ENCODE results near the gene EMC6. TPM values are rescaled to one million over a fixed set of nuclear protein-coding genes. Genes with fewer than 3 reads are reported as not detected.

The EMC6 gene
- total and polyA plus RNA-seq, 2 of the 13 experiments (the other 11 are each of a cell fraction or from before 2014, with no cell fraction given) = 45.1 to 47.7 TPM

GRCh38 chr17:3622977-3623594 is 45.5 kb upstream of the EMC6 start:
- ChIA-PET POLR2A (interaction anchor here (0.7 to 1.7 kb wide), 2 partner anchors 11 to 13 kb away, joined by 3 to 4 read pairs; partner anchors contain the start of genes CTNS and SHPK), CTCF (ENCODE audit: low intra/inter-chr PET ratio, low total read pairs) (no interaction called here)
- ATAC-seq (peak; percentile 27; the same call in 1 of the 3 replicates), DNase-seq (ENCODE audit: low spot score) (no peak), FAIRE-seq (no peak)
- no peaks in the 10 kb centered on the region for H3K27me3 ChIP-seq (ENCODE audit: control insufficient read depth in 1 of 2, insufficient read depth in 2 of 2, low read length in 2 of 2)
- no peak for TF ChIP-seq EED (CRISPR knock-in tag; IDR thresholded peaks at IDR 0.05)
- TF ChIP-seq KAT7 (CRISPR knock-in tag; IDR thresholded peaks at IDR 0.05; ENCODE audit: borderline replicate concordance) = no peak
- 0 out of 2 replicates have a peak, but pooled peaks have one; percentile 25 for TF ChIP-seq ZNF776 (CRISPR knock-in tag; IDR thresholded peaks at IDR 0.05)
- no peaks in the 10 kb centered on the region; the same call in 1 of the 2 replicates for H4K20me1 ChIP-seq (ENCODE audit: insufficient read depth, low read length)
- BruUV-seq (replicated peaks) = no TSS peak
- no peak overlapping the region for H3K4me3 ChIP-seq (replicated peaks in 1 of 3; ENCODE audit: insufficient read depth in 1 of 3, low read depth in 2 of 3, low read length in 3 of 3)
- peaks cover 2% of the 10 kb centered on the region for H3K79me2 ChIP-seq (ENCODE audit: insufficient read depth, low read length)
- H3K36me3 ChIP-seq (replicated peaks in 1 of 2; ENCODE audit: control insufficient read depth in 1 of 2, insufficient read depth in 2 of 2, low read length in 2 of 2) = peaks cover 30 to 73% of the 10 kb centered on the region in 2 experiments
- H3K9ac ChIP-seq (ENCODE audit: insufficient read depth, low read depth, low read length) = no peak overlapping the region
- in situ Hi-C loops (cut with HindIII; ENCODE audit: extremely low pct_ligation_motif_present, low pct_unique_long_range_greater_than_20kb) = no loop called here
- H3K9me3 ChIP-seq (ENCODE audit: low read length) = no peaks in the 10 kb centered on the region
- WGBS (ENCODE audit: low lambda C conversion rate) = 94% methylated on average over 10 of the region's 16 CpGs
- intact Hi-C loops (cut with micrococcal nuclease; ENCODE audit: unreplicated experiment) = no loop called here
- no peaks in the 10 kb centered on the region for H3K4me1 ChIP-seq (ENCODE audit: insufficient read depth, low read length)
- no peak overlapping the region for H3K27ac ChIP-seq (ENCODE audit: extremely low read length, insufficient read depth, low read length)
- no peak overlapping the region for H2AFZ ChIP-seq (ENCODE audit: low read length)
- H3K4me2 ChIP-seq (ENCODE audit: low read depth, low read length) = no peak overlapping the region

GRCh38 chr17:3626831-3627768 is 41.5 kb upstream of the EMC6 start:
- Histone ChIP-seq H3K4me2 (ENCODE audit: low read depth, low read length) (no peak overlapping the region), H2AFZ (ENCODE audit: low read length) (no peak overlapping the region), H3K4me3 (replicated peaks in 1 of 3; ENCODE audit: insufficient read depth in 1 of 3, low read depth in 2 of 3, low read length in 3 of 3) (no peak overlapping the region), H3K4me1 (ENCODE audit: insufficient read depth, low read length) (0 out of 2 replicates have a peak, but pooled peaks cover 3% of the 10 kb centered on the region), H4K20me1 (ENCODE audit: insufficient read depth, low read length) (peaks cover 6% of the 10 kb centered on the region), H3K9ac (ENCODE audit: insufficient read depth, low read depth, low read length) (no peak overlapping the region), H3K27ac (ENCODE audit: extremely low read length, insufficient read depth, low read length) (no peak overlapping the region), H3K27me3 (ENCODE audit: control insufficient read depth in 1 of 2, insufficient read depth in 2 of 2, low read length in 2 of 2) (no peaks in the 10 kb centered on the region), H3K36me3 (replicated peaks in 1 of 2; ENCODE audit: control insufficient read depth in 1 of 2, insufficient read depth in 2 of 2, low read length in 2 of 2) (peaks cover 37 to 74% of the 10 kb centered on the region in 2 experiments), H3K79me2 (ENCODE audit: insufficient read depth, low read length) (peaks cover 10% of the 10 kb centered on the region), H3K9me3 (ENCODE audit: low read length) (no peaks in the 10 kb centered on the region)
- no peak for FAIRE-seq
- intact Hi-C loops (cut with micrococcal nuclease; ENCODE audit: unreplicated experiment) (no loop called here), in situ Hi-C loops (cut with HindIII; ENCODE audit: extremely low pct_ligation_motif_present, low pct_unique_long_range_greater_than_20kb) (no loop called here)
- TF ChIP-seq ZNF816 (CRISPR knock-in tag; IDR thresholded peaks at IDR 0.05; ENCODE audit: borderline replicate concordance) = no peak
- TF ChIP-seq ZFP36L1 (CRISPR knock-in tag; IDR thresholded peaks at IDR 0.05) = no peak
- no peak for TF ChIP-seq ZNF510 (CRISPR knock-in tag; IDR thresholded peaks at IDR 0.05; ENCODE audit: low read depth)
- TF ChIP-seq GABPB1 (CRISPR knock-in tag; IDR thresholded peaks at IDR 0.05) = no peak
- TF ChIP-seq KLF16 (CRISPR knock-in tag; IDR thresholded peaks at IDR 0.05) = no peak
- no peak for TF ChIP-seq GPN1 (CRISPR knock-in tag; IDR thresholded peaks at IDR 0.05; ENCODE audit: borderline replicate concordance)
- TF ChIP-seq ZNF430 (CRISPR knock-in tag; IDR thresholded peaks at IDR 0.05) = no peak
- TF ChIP-seq KLF6 (CRISPR knock-in tag; IDR thresholded peaks at IDR 0.05) = no peak
- no peak for TF ChIP-seq RXRB (CRISPR knock-in tag; IDR thresholded peaks at IDR 0.05; ENCODE audit: borderline replicate concordance)
- TF ChIP-seq SRSF9 (IDR thresholded peaks at IDR 0.05; ENCODE audit: borderline replicate concordance, insufficient read depth, low read depth, low read length, poor library complexity, severe bottlenecking) = no peak
- no peak for TF ChIP-seq THAP9 (CRISPR knock-in tag; IDR thresholded peaks at IDR 0.05; ENCODE audit: borderline replicate concordance)
- no peak for ATAC-seq
- DNase-seq (ENCODE audit: low spot score) = no peak
- ChIA-PET CTCF (ENCODE audit: low intra/inter-chr PET ratio, low total read pairs) (no interaction called here), POLR2A (interaction anchor here (2.4 kb wide), 1 partner anchor 9 kb away, joined by 11 read pairs; the partner anchor contains the start of genes CTNS and SHPK)
- 86% methylated on average over 16 of the region's 16 CpGs for WGBS (ENCODE audit: low lambda C conversion rate)
- TSS peak; percentile 27 for BruUV-seq (replicated peaks)

Data from HepG2 (cell line).